ENCODE data around the gene BRD8. TPM values are rescaled to one million over a fixed set of nuclear protein-coding genes. Genes with fewer than 3 reads are reported as not detected.

The BRD8 gene
- total RNA-seq, 1 experiment from 2014 or later: 80.8 TPM

- no peak for TF ChIP-seq ZBTB33 (IDR thresholded peaks at IDR 0.05; ENCODE audit: extremely low read depth, insufficient replicate concordance, low read length)
- peak; percentile 67; the same call in 1 of the 2 replicates for TF ChIP-seq POLR2AphosphoS5 (IDR thresholded peaks at IDR 0.05; ENCODE audit: low read depth, low read length)
These were observed 35.0 kb upstream of the BRD8 start, which contains the start of gene CDC23 (continued) for GRCh38 chr5:138213161-138214029.

GRCh38 chr5:138212828-138213160 is 34.4 kb upstream of the BRD8 start:
- H3K36me3 ChIP-seq (ENCODE audit: control insufficient read depth in 1 of 2, insufficient read depth in 2 of 2, low read length in 2 of 2): peaks cover 0 to 9% of the 10 kb centered on the region in 2 experiments; a peak in 2 of 4 replicates
- DNase-seq (ENCODE audit: low read depth, low spot score): no peak
- H3K79me2 ChIP-seq (ENCODE audit: insufficient read depth, low read length): peaks cover 51% of the 10 kb centered on the region
- H4K20me1 ChIP-seq (ENCODE audit: insufficient read depth): no peaks in the 10 kb centered on the region
- intact Hi-C loops (cut with micrococcal nuclease): no loop called here
- peak overlapping the region; percentile 62 for H2AFZ ChIP-seq (ENCODE audit: low read depth, low read length, poor library complexity, severe bottlenecking)
- H3K27me3 ChIP-seq (ENCODE audit: insufficient read depth, low read length): no peaks in the 10 kb centered on the region
- H3K9ac ChIP-seq (ENCODE audit: low read length): peak overlapping the region; percentile 91
- peak overlapping the region; percentile 58 for H3K27ac ChIP-seq (ENCODE audit: low read depth, low read length)
- peak overlapping the region; percentile 86 for H3K4me2 ChIP-seq (ENCODE audit: low read length)
- ChIA-PET CTCF (interaction anchor here (0.6 to 1.3 kb wide), 3 partner anchors 10 to 139 kb away, joined by 3 to 5 read pairs (median 4); no protein-coding TSS in a partner anchor), POLR2A (interaction anchor here (0.9 to 1.3 kb wide), 3 partner anchors 11 to 141 kb away, joined by 3 to 7 read pairs (median 3); partner anchors contain the start of gene KDM3B), RAD21 (ENCODE audit: low non-redundant PET in 1 of 2, low total read pairs in 2 of 2, uncharacterized antibody in 2 of 2, unreplicated experiment in 2 of 2) (no interaction called here)
- peak overlapping the region; percentile 91 to 97 for H3K4me3 ChIP-seq (replicated peaks in 1 of 2; ENCODE audit: low read depth in 1 of 2, low read length in 2 of 2)
- BruUV-seq (replicated peaks): TSS peak; percentile 80
- no peaks in the 10 kb centered on the region for H3K9me3 ChIP-seq (ENCODE audit: control insufficient read depth in 1 of 2, insufficient read depth in 1 of 2, low read depth in 1 of 2, low read length in 2 of 2)
- no peaks in the 10 kb centered on the region for H3K9me2 ChIP-seq (ENCODE audit: insufficient read depth)
- peaks cover 0 to 15% of the 10 kb centered on the region in 2 experiments; a peak in 2 of 4 replicates for H3K4me1 ChIP-seq (ENCODE audit: control insufficient read depth in 1 of 2, insufficient read depth in 2 of 2, low read length in 2 of 2)
- 0 out of 2 replicates have a peak, but pooled peaks have one; percentile 30 for TF ChIP-seq ZFX (IDR thresholded peaks at IDR 0.05)
- no peak for TF ChIP-seq REST (IDR thresholded peaks at IDR 0.05; ENCODE audit: low read depth)
- ATAC-seq: peak; percentile 45
